GM19438 (cell line): ENCODE results near the gene ZNF445.
A peak's percentile ranks its signal among the peaks of the same experiment; 100 is the strongest.
"Not testable (repeated sequence)": the region's sequence is repeated elsewhere in the genome, so short reads cannot be mapped to it uniquely, and the experiment has no call there.

Source experiments
- ATAC-seq: cut with Tn5 transposase; IDR thresholded peaks from one replicate; pipeline ENCODE4 v1.9.1; 2021; ENCODE audit warnings: low read depth; ENCODE audit not compliant: unreplicated experiment

ZNF445 gene

DNA sequence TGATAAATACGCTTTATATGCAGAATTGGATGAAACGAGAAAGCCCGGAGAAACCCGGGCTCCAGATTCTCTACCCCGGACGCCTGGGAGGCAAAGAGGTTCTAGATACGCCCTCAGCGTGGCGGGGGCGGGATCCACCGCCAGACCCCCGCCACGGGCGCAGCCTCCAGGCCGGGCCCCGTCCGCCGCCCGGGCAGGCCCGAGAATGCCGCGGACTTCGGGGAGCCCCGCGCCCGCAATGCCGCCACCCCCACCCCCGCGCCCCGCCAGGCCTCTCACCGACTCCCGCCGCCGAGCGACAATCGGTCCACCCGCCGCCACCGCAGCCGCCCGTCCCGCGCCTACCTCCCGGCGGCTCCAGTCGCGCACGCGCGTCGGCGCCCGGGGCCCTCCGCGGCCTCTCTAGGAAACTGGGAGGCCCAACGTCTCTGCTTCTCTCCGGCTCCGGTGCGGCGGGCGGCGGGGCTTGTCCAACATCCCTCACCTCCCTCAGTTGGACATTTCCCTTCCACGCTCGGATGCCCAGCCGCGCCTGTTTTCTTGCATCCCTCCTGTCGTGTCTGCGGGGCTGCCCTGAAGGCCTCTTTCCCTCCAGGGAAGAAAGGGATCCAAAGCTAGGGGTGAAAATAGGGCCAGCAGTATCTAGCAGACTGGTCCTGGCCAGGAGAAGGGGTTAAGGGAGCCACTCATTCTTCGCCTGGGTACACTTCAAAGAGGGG is at the start of gene ZNF445:
Gene ZNF445 (minus strand): TSS at position 359 of the 719 bp plus-strand sequence. CDS start 22,121 bp downstream, outside the sequence.
- ATAC-seq: peak; percentile 81

DNA sequence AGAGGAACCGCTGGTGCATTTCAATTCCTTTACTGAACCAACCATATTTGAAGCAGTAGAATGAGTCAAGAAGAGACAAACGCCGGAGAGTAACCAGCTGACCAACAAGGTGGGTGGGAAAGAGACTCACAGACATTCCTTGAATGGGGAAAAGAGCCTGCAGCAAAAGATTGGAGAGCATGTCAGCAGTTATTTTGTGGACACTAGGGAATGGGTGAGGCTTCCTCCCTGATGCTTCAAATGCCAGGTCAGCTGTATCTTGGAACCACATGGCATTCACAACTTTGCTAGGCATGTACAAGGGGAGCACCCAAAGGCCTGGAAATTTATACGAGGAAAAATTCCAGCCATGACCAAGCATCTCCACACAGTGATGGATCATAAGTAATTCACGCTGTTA is 47.6 kb upstream of the ZNF445 start:
- no peak for ATAC-seq

DNA sequence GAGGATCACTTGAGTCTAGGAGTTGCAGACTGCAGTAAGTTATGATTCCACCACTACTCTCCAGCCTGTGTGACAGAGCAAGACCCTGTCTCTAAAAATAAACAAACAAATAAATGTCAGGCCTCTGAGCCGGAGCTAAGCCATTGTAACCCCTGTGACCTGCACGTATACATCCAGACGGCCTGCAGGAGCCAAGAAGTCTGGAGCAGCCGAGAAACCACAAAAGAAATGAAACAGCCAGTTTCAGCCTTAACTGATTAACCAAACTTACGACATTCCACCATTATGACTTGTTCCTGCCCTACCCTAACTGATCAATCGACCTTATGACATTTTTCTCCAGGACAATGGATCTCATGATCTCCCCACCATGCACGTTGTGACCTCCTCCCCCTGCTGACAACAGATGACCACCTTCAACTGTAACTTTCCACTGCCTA is 45.0 kb upstream of the ZNF445 start:
- ATAC-seq: no peak

DNA sequence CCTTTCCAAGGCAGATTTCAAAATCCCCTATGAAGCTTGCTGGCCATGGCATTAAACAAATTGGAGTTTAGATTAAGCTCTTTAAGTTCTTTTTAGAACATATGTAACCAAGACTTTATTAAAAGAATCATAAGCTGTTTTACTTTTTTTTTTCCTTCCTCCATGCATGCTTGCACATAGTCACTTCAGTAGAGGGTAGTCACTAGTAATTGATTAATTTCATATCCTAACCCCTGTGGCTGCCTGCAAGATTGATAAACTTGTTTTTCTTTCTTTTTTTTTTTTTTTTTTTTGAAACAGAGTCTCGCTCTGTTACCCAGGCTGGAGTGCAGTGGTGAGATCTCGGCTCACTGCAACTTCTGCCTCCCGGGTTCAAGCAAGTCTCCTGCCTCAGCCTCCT is 44.3 kb upstream of the ZNF445 start:
- ATAC-seq: no peak

DNA sequence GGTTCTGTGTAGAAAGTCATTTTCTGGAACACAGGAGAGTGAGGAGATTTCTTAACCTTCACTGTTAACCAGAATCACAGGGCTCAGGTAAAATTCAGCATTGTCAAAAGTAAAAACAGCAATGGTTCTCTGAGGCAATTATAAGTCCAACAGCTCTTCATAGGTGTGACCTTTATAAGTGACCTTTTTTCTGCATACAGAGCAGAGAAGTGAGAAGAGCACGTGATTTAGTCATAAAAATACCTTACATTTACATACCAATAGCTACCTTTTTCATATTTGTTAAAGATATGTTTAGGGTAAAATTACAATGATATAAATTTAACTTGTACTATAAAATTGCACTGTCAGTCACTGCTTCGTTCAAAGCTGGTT is 41.3 kb upstream of the ZNF445 start:
- no peak for ATAC-seq

DNA sequence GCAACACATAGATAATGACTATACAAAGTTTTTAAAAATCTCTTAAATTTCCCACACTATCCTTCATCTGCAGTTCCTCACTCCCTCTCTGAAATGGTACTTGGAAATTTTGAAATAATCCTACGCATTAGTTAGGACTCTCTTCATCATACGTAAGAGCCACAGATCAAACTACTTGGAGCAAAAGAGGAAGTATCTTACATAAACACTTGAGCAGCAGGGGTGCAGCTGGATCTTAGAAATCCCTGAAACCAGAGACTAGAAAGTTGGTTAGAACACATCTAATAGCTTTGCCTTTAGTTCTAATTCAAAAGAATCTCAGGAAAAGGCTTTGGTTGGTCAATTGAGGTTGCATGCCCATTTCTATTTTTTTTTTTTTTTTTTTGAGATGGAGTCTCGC is 38.8 kb upstream of the ZNF445 start:
- ATAC-seq: no peak

DNA sequence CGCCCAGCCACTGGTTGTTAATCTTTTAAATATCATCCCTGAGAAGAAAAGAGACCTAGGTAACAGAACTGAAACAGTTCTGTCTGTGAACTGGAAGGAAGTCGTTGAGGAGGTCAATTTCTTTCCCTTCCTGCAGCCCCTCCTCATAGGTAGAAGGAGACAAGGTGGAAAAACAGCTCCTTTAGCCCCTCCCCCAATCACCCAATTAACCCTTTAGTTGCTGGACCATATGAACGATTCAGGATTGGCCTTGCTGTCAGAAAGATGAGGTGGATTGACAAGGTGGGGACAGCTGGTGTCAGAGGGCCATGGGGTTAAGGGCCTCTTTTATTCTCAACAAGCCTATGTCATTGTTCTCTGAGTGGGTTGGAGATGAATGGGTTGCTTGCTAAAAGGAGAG is 36.0 kb upstream of the ZNF445 start:
- no peak for ATAC-seq

DNA sequence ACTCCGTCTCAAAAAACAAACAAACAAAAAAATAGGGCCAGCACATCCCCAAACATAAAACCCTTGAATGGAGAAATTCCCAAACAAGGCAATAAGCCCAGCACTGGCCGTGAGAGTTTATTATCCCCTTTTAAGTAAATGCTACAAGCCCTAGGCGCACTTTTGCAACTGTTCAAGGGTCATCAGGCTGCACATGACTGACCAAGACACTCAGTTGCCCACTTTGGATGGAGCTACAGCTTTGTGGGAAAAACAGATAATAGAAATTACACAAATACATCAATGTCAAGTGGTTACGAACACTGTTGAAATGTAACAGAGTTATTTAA is 33.7 kb upstream of the ZNF445 start:
- no peak for ATAC-seq

DNA sequence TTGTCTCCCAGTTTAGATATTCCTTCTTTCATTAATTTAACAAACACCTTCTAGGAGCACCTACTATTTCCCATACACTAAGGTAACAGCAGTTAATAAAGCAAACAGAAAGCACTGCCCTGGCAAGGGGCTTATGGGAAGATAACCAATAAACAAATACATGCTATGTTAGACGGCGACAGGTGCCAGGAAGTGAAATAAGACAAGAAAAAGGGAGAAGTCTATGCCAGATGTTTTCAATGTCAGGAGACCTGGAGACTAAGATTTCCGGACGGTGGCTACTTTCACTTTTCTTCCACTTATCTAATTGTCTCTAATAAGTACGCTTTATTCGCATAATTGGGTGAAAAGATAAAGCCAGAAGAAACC is 32.5 kb upstream of the ZNF445 start:
- peak; percentile 49 for ATAC-seq

DNA sequence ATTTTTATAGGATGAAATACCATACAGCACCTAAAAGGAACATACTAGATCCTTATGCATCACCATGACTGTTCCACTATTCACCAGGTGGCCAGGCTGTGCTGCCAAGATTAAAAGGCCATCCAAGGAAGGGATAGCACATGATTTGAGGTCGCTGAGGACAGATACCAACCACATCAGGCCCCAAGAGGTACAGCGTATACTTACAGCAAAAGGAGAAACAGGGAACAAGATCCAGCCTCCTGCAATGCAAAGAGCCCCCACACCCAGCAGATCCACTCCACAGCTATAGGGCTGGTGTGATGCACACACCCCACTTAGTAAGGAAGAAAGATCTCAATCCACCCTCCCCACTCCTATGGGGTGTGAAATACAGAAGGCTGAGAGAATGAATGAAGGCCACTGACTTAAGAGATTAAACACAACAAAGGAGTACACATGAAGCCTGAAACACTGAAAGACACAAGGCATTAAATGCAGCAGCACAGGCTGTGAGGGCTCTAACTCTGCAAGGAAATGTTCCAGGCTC is 32.0 kb upstream of the ZNF445 start:
- ATAC-seq: no peak

DNA sequence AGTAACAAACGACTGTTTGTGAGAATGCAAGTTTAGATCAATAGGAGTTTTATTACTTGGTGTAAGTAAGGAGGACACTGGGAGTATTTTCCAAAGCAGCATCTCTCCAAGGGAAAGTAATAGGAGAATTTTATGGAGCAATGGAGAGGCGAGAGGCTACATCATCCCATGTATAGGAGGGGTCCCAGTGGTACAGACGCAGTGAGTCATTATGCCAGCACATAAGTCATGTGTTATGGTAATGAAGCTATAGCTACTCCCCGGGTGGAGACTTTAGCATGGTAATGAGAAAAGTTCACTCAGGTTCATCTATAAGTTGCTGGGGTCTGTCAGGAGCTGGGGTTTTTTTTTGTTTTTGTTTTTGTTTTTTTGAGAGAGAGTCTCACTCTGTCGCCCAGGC is 29.5 kb upstream of the ZNF445 start:
- ATAC-seq: no peak

DNA sequence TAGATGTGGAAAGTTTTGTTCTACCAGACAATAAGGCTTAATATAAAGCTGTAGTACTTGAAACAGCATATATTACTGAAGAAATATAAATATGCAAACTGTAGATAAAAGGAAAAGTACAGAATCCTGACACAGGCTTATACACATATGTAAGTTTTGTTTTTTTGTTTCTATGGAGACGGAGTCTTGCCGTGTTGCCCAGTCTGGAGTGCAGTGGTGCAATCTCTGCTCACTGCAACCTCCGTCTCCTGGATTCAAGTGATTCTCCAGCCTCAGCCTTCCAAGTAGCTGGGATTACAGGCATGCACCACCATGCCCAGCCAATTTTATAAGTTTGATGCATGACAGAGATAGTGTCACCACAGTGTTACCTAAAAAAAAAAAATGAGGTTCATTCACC is 29.1 kb upstream of the ZNF445 start:
- no peak for ATAC-seq

DNA sequence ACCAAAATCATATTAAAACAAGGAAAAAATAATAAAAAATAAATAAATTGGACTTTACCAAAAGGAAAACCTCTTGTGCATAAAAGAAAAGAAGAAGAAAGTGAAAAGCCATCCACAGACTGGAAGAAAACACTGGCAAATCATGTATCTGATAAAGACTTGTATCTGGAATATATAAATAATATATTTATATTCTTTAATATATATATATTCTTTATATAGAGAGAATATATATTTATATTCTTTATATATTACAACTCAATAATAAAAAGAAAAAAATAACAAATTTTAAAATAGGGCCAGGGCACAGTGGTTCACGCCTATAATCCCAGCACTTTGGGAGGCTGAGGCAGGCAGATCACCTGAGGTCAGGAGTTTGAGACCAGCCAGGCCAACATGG is 27.1 kb upstream of the ZNF445 start:
- ATAC-seq: no peak

DNA sequence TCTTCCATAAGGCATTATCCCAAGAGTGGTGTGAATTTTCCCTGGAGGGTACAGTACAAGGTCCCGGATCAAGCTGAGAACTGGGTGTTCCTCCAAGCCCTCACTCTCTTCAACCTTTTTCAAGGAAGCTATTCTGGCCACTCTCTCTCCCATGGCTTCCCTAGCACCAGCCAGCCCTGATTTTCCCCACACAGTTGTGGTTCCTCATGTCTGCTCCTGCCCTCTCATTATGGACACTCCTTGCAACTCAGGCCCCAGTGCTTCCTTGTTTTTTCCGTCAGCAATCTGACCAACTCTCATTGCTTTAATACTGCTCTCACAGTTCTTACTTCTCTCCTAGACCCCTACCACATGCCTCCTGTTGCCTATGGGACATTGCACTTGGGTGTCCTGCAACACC is 25.7 kb upstream of the ZNF445 start:
- ATAC-seq: not testable (repeated sequence)

DNA sequence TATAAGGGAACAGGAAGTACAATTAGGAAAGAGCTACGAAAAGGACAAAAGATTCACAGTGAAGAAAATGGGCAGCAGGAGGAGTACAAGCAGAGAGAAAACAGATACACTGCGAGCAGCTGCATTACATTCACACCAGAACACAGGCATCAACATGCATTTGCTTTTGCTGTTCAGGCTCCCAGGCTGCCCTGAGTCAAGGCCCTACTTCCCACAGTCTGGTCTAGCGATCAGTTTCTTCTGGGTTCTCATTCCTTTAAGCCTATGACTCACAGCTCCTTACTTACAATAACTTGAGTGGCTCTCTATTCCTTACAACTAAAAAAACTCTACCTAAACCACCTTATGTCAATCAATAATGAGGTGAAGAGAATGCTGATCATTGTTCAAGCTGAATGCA is 24.5 kb upstream of the ZNF445 start:
- ATAC-seq: no peak

DNA sequence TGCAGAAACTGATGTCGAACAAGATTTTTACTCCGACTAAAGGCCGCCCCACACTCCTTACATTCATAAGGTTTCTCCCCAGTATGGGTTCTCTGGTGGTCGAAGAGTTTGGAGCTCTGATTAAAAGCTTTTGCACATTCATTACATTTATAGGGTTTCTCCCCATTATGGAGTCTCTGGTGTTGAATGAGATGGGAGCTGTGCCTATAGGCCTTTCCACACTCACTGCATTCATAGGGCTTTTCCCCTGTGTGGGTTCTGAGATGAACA is 22.4 kb upstream of the ZNF445 start:
- ATAC-seq: not testable (repeated sequence)

DNA sequence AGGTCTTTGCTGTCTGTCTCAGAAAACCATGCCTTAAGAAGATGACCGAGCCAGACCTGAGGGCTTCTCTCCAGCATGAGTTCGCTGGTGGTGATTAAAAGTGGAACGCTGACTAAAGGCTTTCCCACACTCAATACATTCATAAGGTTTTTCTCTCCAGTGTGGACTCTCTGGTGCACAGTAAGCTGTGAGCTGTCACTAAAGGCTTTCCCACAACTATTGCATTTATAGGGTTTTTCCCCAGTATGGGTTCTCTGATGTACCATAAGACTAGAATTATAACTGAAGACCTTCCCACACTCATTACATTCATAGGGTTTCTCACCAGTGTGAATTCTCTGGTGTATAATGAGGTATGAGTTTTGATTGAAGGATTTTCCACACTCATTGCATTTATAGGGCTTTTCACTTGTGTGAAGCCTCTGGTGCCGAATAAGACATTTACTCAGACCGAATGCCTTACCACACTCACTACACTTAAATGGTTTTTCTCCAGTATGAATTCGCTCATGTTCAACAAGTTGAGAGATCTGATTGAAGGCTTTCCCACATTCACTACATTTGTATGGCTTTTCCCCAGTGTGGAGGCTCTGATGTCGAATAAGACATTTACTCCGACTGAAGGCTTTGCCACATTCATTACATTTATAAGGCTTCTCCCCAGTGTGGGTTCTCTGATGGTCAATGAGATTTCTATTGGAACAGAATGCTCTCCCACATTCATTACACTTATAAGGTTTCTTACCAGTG is 21.9 kb upstream of the ZNF445 start:
- no peak for ATAC-seq

DNA sequence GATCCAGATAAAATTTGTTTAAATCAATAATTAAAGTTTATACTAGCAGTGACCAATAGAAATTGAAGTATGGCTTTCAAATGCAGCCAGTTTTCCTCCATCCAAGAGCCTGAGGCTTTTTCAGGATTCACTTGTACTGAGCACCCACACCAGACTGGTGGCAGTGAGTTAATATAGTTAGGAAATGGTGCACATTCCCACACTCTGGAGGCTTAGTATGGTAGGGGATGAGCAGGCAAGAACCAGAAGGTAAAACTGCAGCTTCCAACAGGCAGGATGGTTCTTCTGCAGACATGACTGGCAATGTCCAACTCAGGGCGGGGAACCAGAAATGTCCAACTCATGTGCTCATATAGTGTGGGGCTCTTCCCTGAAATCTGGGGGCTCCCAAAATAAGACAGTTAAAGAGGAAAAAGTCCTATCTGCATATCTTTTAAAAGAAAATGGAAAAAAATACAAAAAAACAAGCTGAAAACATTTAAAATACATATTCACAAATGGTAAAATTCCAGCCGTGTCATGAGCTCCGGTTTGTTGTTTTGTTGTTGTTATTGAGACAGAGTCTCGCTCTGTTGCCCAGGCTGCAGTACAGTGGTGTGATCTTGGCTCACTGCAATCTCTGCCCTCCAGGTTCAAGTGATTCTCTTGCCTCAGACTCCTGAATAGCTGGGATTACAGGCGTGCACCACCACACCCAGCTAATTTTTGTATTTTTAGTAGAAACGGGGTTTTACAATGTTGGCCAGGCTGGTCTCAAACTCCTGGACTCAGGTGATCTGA is 18.4 kb upstream of the ZNF445 start:
- no peak for ATAC-seq

DNA sequence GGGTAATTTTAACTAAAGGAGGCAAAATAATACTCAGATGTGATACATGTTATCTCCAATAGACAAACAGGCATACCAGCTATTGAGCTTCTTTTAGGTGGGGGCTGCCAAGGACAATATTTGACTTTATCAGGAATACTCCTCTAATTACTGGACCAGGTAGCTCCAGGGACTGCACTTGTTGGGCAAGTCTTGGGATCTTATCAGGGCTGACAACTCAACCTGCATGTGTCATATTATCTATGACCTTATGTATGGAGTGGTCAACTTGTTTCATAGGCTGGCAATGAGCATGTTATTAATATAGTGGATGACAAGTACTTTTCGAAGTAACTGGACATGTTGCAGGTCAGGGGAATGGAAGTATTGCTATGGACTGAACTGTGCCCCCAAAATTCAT is 15.0 kb upstream of the ZNF445 start:
- no peak for ATAC-seq

DNA sequence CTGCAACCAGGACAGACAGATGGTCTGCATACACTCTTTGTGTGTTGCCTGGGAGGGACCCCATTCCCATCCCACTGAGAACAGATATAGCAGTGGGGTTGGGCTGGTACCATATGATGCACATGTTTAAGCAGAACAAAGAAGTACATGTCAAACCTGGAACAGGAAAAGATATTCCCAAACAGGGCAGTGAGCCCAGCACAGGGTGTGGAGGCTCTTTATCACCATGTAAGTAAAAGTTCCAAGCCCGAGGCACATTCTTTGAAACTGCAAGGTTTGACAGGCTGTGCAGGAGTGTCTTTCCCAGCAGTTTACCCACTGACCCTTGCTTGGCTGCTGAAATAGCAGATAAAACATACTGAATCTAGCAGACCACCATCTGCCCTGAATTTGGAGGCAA is 5.3 kb upstream of the ZNF445 start:
- ATAC-seq: no peak

DNA sequence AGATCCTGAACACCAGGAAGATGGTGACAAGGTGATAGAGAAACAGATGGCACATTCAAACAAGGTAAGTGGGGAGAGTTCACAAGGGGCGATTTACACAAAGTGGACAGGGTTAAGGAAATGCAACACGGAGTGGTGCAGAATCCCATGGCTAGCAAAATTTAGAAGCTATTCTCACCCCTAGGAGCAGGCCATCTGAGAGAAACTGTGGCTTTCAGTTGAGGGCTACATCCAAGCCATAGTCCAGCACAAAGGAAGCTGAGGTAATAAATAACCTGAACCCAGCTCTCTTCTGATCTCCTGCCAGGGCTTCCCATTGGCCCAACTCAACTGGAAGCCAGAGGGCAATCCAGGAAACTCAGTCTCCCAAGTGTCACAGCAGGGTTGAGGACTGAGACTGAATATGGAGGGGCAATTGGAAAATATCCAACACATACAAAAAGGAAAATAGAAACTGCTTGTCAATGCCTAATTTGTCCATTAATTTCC is 1.2 kb upstream of the ZNF445 start:
- no peak for ATAC-seq
